ENCODE data around the gene AIP.

GRCh38 chr11:67506426-67507051 lies 23.7 kb downstream of the AIP start:
- TF ChIP-seq POLR2A (IDR thresholded peaks at IDR 0.05), result no peak
- TF ChIP-seq CTCF (IDR thresholded peaks at IDR 0.05), result no peak
